Left lung (tissue), 10 donors: ENCODE results near the gene SIL1. TPM values are rescaled to one million over a fixed set of nuclear protein-coding genes. Genes with fewer than 3 reads are reported as not detected.
"Not testable (repeated sequence)": the region's sequence is repeated elsewhere in the genome, so short reads cannot be mapped to it uniquely, and the experiment has no call there.

Source experiments
- ATAC-seq: fragments of 200-7000 bp; cut with Tn5 transposase; one replicate; pipeline ENCODE4 v1.9.1; 2020; ENCODE audit warnings: moderate library complexity
- DNase-seq, 4 donors: peaks; one replicate each; pipeline ENCODE4 v3.0.0-alpha.2; 2013 to 2020
- H3K27ac ChIP-seq, 2 donors: fragments of 200-600 bp; sonication (generic) in 1 of 2; one replicate each; pipeline versions ENCODE4 v1.5.0 to v1.8.0; 2020 to 2021
- H3K27me3 ChIP-seq, 2 donors: fragments of 200-600 bp; sonication (generic) in 1 of 2; one replicate each; pipeline versions ENCODE4 v1.5.0 to v1.8.0; 2020 to 2021
- H3K36me3 ChIP-seq, 2 donors: fragments of 200-600 bp; sonication (generic) in 1 of 2; one replicate each; pipeline versions ENCODE4 v1.5.0 to v1.8.0; 2020 to 2021
- H3K4me1 ChIP-seq, 2 donors: fragments of 200-600 bp; one replicate each; pipeline ENCODE4 v1.8.0; 2021
- H3K4me3 ChIP-seq, 2 donors: fragments of 200-600 bp; sonication (generic) in 1 of 2; one replicate each; pipeline versions ENCODE4 v1.5.0 to v1.8.0; 2020 to 2021; ENCODE audit warnings: mild to moderate bottlenecking in 1 of 2
- H3K9me3 ChIP-seq, 2 donors: fragments of 200-600 bp; sonication (generic) in 1 of 2; one replicate each; pipeline versions ENCODE4 v1.5.0 to v1.8.0; 2020 to 2021
- intact Hi-C, 2 donors: fragments of 100-400 bp; cut with DNase I; formaldehyde crosslinking; loops; one replicate each; pipeline versions ENCODE4 v1.11.2 to v1.14.2; 2022
- polyA plus RNA-seq, 6 donors: library from polyadenylated mRNA; unstranded; fragments of 120-200 nt; gene quantifications; one replicate each; pipeline ENCODE4 v1.2.1, GENCODE V29; 2013; ENCODE audit not compliant: insufficient read length in 6 of 6
- total RNA-seq, 2 donors: library from RNA; stranded (reverse); fragmentation: NEBNext Ultra II Directional; extraction: Animal tissue kit (Norgen Biotek cat#: 25700); gene quantifications; one replicate each; pipeline ENCODE4 v1.2.1, GENCODE V29; 2021
- TF ChIP-seq, protein P1 (sequence below), 2 donors: fragments of 200-600 bp; sonication (generic) in 1 of 2; IDR thresholded peaks; one replicate each; pipeline versions ENCODE4 v1.5.0 to v1.8.0; 2021; ENCODE audit warnings: antibody characterized with exemption in 2 of 2
- donor health status: DM: no; HTN: yes; CAD: no.
- donor health status: DM: no; HTN: no; CAD: no.

SIL1 gene
- total and polyA plus RNA-seq, 8 donors = 28.8 to 71.7 (median 37.3) TPM

GRCh38 chr5:139012176-139012575 is 186.0 kb downstream of the SIL1 start:
- no peak for ATAC-seq
- TF ChIP-seq, protein P1, sequence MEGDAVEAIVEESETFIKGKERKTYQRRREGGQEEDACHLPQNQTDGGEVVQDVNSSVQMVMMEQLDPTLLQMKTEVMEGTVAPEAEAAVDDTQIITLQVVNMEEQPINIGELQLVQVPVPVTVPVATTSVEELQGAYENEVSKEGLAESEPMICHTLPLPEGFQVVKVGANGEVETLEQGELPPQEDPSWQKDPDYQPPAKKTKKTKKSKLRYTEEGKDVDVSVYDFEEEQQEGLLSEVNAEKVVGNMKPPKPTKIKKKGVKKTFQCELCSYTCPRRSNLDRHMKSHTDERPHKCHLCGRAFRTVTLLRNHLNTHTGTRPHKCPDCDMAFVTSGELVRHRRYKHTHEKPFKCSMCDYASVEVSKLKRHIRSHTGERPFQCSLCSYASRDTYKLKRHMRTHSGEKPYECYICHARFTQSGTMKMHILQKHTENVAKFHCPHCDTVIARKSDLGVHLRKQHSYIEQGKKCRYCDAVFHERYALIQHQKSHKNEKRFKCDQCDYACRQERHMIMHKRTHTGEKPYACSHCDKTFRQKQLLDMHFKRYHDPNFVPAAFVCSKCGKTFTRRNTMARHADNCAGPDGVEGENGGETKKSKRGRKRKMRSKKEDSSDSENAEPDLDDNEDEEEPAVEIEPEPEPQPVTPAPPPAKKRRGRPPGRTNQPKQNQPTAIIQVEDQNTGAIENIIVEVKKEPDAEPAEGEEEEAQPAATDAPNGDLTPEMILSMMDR (IDR thresholded peaks at IDR 0.05) = no peak
- intact Hi-C loops = no loop called here

GRCh38 chr5:139011156-139011555 is 187.0 kb downstream of the SIL1 start:
- DNase-seq, H3K27ac ChIP-seq, ATAC-seq, H3K36me3 ChIP-seq, H3K27me3 ChIP-seq, H3K9me3 ChIP-seq, intact Hi-C loops, H3K4me1 ChIP-seq: not testable (repeated sequence)
- H3K4me3 ChIP-seq = peak overlapping the region; percentile 6 to 17

More at GRCh38 chr5:139012176-139012575, 186.0 kb downstream of the SIL1 start:
- Histone ChIP-seq H3K36me3 (peaks cover 0 to 12% of the 10 kb centered on the region in 2 donors), H3K9me3 (no peaks in the 10 kb centered on the region), H3K27ac (no peak overlapping the region), H3K27me3 (no peaks in the 10 kb centered on the region), H3K4me3 (no peak overlapping the region), H3K4me1 (peaks cover 0 to 4% of the 10 kb centered on the region in 2 donors)
- no peak for DNase-seq

DNA sequence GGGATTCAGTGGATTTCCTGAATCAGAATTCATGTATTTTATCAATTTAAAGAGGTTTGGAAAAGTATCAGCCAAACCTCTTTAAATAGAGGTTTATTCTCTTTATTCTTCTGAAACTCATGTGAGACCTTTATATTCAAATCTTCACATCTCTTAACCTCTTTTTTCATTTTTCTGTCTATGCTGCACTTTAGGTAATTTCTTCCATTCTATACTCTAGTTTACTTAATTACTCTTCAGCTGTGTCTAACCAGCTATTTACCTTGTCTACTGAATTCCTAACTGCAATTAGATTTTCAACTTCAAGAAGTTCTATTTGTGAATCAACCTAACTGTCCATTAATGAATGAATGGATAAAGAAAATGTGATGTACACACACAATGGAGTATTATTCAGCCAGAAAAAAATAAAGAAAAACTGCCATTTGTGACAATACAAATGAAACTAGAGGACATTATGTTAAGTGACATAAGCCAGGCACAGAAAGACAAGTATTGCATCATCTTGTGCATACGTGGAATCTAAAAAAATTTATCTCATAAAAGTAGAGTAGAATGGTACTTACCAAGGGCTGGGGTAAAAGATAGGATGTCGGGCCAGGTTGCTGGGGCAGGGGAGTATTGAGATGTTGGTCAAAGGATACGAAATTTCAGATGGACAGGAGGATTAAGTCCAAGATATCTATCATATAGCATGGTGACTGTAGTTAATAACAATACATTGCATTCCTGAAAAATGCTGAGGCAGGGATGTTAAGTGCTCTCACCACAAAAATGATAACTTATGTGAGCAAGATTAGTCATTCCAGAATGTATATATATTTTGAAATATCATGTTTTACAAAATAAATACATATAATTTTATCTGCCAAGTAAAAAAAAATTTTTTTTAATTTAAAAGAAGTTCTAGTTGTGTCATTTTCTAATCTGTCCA is 193.5 kb downstream of the SIL1 start:
- Histone ChIP-seq H3K36me3 (no peaks in the 10 kb centered on the region), H3K27ac (no peak overlapping the region), H3K9me3 (no peaks in the 10 kb centered on the region), H3K4me1 (no peaks in the 10 kb centered on the region), H3K4me3 (no peak overlapping the region), H3K27me3 (no peaks in the 10 kb centered on the region)
- no peak for DNase-seq
- no peak for ATAC-seq
- TF ChIP-seq, protein P1 (IDR thresholded peaks at IDR 0.05) = no peak
- intact Hi-C loops = no loop called here

DNA sequence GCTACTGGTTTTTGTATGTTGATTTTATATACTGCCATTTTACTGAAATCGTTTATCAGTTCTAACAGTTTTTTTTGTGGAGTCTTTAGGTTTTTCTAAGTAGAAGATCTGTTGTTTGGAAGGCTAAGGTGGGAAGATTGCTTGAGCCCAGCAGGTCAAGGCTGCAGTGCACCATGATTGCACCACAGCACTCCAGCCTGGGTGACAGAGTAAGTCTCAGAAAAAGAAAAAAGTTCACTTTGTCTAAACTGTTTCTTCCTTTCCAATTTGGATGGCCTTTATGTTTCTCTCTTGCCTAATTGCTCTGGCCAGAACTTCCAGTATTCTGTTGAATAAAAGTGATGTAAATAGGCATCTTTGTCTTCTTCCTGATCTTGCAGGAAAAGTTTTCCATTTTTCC is 198.5 kb downstream of the SIL1 start:
- intact Hi-C loops = no loop called here
- Histone ChIP-seq H3K27ac (no peak overlapping the region), H3K4me3 (no peak overlapping the region), H3K9me3 (no peaks in the 10 kb centered on the region), H3K4me1 (no peaks in the 10 kb centered on the region), H3K36me3 (no peaks in the 10 kb centered on the region), H3K27me3 (no peaks in the 10 kb centered on the region)
- ATAC-seq (no peak), DNase-seq (no peak)
- TF ChIP-seq, protein P1 (IDR thresholded peaks at IDR 0.05) = no peak

DNA sequence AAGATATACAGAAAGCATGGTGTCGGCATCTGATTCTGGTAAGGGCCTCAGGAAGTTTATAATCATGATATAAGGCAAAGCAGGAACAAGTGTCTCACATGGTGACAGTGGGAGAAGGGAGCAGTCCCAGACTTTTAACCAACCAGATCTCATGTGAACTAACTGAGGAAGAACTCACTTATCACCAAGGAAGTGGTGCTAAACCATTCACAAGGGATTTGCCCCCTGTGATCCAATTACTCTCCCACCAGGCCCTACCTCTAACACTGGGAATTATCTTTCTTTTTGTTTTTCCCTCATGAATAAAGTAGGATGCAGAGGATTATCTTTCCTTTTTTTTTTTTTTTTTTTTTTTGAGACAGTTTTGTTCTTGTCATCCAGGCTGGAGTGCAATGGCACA is 199.6 kb downstream of the SIL1 start:
- ATAC-seq = no peak
- Histone ChIP-seq H3K4me1 (no peaks in the 10 kb centered on the region), H3K36me3 (no peaks in the 10 kb centered on the region), H3K4me3 (no peak overlapping the region), H3K27me3 (no peaks in the 10 kb centered on the region), H3K9me3 (no peaks in the 10 kb centered on the region), H3K27ac (no peak overlapping the region)
- intact Hi-C loops = no loop called here
- no peak for DNase-seq
- TF ChIP-seq, protein P1 (IDR thresholded peaks at IDR 0.05) = no peak
